ENCODE data around the gene PPP1R3G. TPM values are rescaled to one million over a fixed set of nuclear protein-coding genes. Genes with fewer than 3 reads are reported as not detected.

The PPP1R3G gene
- total and polyA plus RNA-seq, 2 of the 13 experiments (the other 11 are each of a cell fraction or from before 2014, with no cell fraction given): 1.2 to 1.3 TPM

GRCh38 chr6:5121479-5121878 is 36.3 kb downstream of the PPP1R3G start (continued):
- no peak for TF ChIP-seq IRF2 (CRISPR knock-in tag; IDR thresholded peaks at IDR 0.05)
- no peak for TF ChIP-seq ISX (CRISPR knock-in tag; conservative IDR thresholded peaks at IDR 0.05)
- TF ChIP-seq ZNF883 (CRISPR knock-in tag; IDR thresholded peaks at IDR 0.05; ENCODE audit: not compliant biosample characterization): no peak
- no peak for TF ChIP-seq ZNF720 (CRISPR knock-in tag; IDR thresholded peaks at IDR 0.05)
- no peak for TF ChIP-seq ZBTB34 (CRISPR knock-in tag; IDR thresholded peaks at IDR 0.05)
- 0 out of 2 replicates have a peak, but pooled peaks have one; percentile 18 for TF ChIP-seq NCOR1 (IDR thresholded peaks at IDR 0.05; ENCODE audit: borderline replicate concordance, low read length)
- peak; percentile 67 for TF ChIP-seq ZBTB38 (CRISPR knock-in tag; IDR thresholded peaks at IDR 0.05)
- TF ChIP-seq EED (CRISPR knock-in tag; IDR thresholded peaks at IDR 0.05): no peak
- TF ChIP-seq HNF1A (IDR thresholded peaks at IDR 0.05; ENCODE audit: low read depth): no peak
- peak; percentile 66; the same call in 1 of the 2 replicates for TF ChIP-seq HNF1A (CRISPR knock-in tag; IDR thresholded peaks at IDR 0.05; ENCODE audit: borderline replicate concordance)
- TF ChIP-seq RXRB (CRISPR knock-in tag; IDR thresholded peaks at IDR 0.05; ENCODE audit: borderline replicate concordance): peak; percentile 17; the same call in 1 of the 2 replicates
- TF ChIP-seq ZNF264 (CRISPR knock-in tag; IDR thresholded peaks at IDR 0.05): peak; percentile 85; the same call in 1 of the 2 replicates
- TF ChIP-seq JDP2 (CRISPR knock-in tag; IDR thresholded peaks at IDR 0.05; ENCODE audit: borderline replicate concordance): no peak
- no peak for TF ChIP-seq MEF2D (CRISPR knock-in tag; IDR thresholded peaks at IDR 0.05)
- TF ChIP-seq E2F2 (CRISPR knock-in tag; IDR thresholded peaks at IDR 0.05; ENCODE audit: borderline replicate concordance): no peak
- TF ChIP-seq NR1H2 (CRISPR knock-in tag; IDR thresholded peaks at IDR 0.05; ENCODE audit: borderline replicate concordance, low read depth): no peak
- no peak for TF ChIP-seq ZBTB43 (CRISPR knock-in tag; conservative IDR thresholded peaks at IDR 0.05)
- no peak for TF ChIP-seq LRRFIP1 (CRISPR knock-in tag; conservative IDR thresholded peaks at IDR 0.05)
- no peak for TF ChIP-seq RFXANK (CRISPR knock-in tag; IDR thresholded peaks at IDR 0.05)
